Gastroesophageal sphincter (tissue), 4 donors: ENCODE measurements around the gene CACNG1. TPM values are rescaled to one million over a fixed set of nuclear protein-coding genes. Genes with fewer than 3 reads are reported as not detected.

Experiments used
- ATAC-seq: fragments of 150-250 bp; one replicate; pipeline ENCODE4 v1.9.1; 2016; ENCODE audit warnings: mild to moderate bottlenecking, moderate library complexity
- H3K27ac ChIP-seq, 4 donors: fragments of 200-600 bp; sonication (generic) in 3 of 4; 1 replicate in 3 of 4; 2 replicates in 1 of 4; pipeline ENCODE4 v1.5.1; 2016 to 2019
- H3K27me3 ChIP-seq: fragments of 200-600 bp; sonication (generic); one replicate; pipeline ENCODE4 v1.5.1; 2019
- H3K36me3 ChIP-seq, 2 donors: fragments of 200-600 bp; sonication (generic); one replicate each; pipeline ENCODE4 v1.5.1; 2019; ENCODE audit warnings: control low read depth in 1 of 2
- H3K4me1 ChIP-seq, 3 donors: fragments of 200-600 bp; sonication (generic); 1 replicate in 2 of 3; 2 replicates in 1 of 3; pipeline ENCODE4 v1.5.1; 2016 to 2019; ENCODE audit warnings: control low read depth in 2 of 3
- H3K4me3 ChIP-seq, 2 donors: fragments of 200-600 bp; sonication (generic); one replicate each; pipeline ENCODE4 v1.5.1; 2019; ENCODE audit warnings: mild to moderate bottlenecking in 1 of 2, moderate library complexity in 1 of 2
- H3K9me3 ChIP-seq, 3 donors: fragments of 200-600 bp; sonication (generic); one replicate each; pipeline ENCODE4 v1.5.1; 2017 to 2019; ENCODE audit warnings: control low read depth in 2 of 3
- EP300 ChIP-seq: sonication (generic); formaldehyde crosslinking; IDR thresholded peaks from one replicate; pipeline ENCODE4 v1.6.1; 2017; ENCODE audit warnings: antibody characterized with exemption, mild to moderate bottlenecking
- POLR2A ChIP-seq, 2 donors: fragments of 450-650 bp; IDR thresholded peaks; one replicate each; pipeline ENCODE4 v1.6.1; 2017; ENCODE audit warnings: antibody characterized with exemption in 2 of 2, mild to moderate bottlenecking in 2 of 2, moderate library complexity in 1 of 2
- POLR2AphosphoS5 ChIP-seq: sonication (generic); formaldehyde crosslinking; IDR thresholded peaks from one replicate; pipeline ENCODE4 v1.6.1; 2017; ENCODE audit warnings: antibody characterized with exemption
- WGBS, 2 donors: methylation state at CpG; one replicate each; pipeline ENCODE4 v1.1.5; 2018; ENCODE audit warnings: low coverage in 1 of 2; 5-methylcytosine and 5-hydroxymethylcytosine counted together
- total RNA-seq, 4 donors: library from RNA; depleted of rRNA; stranded (reverse); fragments of >200 nt; gene quantifications; one replicate each; pipeline ENCODE4 v1.1.0, GENCODE V29; 2016
- TF ChIP-seq, protein P1 (sequence below), 4 experiments: fragments of 200-600 bp in 2 of 4; fragments of 450-650 bp in 2 of 4; sonication (generic) in 1 of 4; IDR thresholded peaks; one replicate each; pipeline ENCODE4 v1.5.1; 2017 to 2019; ENCODE audit warnings: antibody characterized with exemption in 4 of 4, mild to moderate bottlenecking in 2 of 4, moderate library complexity in 2 of 4

CACNG1 gene
- total RNA-seq, 4 donors from 2014 or later = not detected

DNA sequence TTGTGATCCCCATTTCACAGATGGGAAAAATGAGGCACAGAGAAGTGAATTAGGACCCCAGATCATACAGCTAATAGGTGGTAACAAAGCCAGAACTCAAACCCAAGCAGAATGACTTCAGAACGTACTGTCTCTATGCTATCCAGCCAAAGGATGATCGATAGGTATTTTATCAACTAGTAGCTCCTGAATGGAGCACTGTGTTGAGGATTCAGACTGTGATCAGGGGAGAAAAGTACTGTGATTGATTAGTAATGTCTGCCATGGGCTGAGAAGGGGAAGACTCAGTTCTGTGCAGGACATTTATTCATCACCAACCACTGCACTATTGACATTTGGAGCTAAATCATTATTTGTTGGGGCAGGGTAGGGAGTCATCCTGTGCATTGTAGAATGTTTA, 41.1 kb upstream of the CACNG1 start:
- no peaks in the 10 kb centered on the region for H3K4me1 ChIP-seq
- no peaks in the 10 kb centered on the region for H3K36me3 ChIP-seq
- ATAC-seq = no peak
- H3K27me3 ChIP-seq = no peaks in the 10 kb centered on the region
- H3K27ac ChIP-seq = no peak overlapping the region
- peaks cover 0 to 15% (median 0%) of the 10 kb centered on the region in 3 donors for H3K9me3 ChIP-seq
- no peak overlapping the region for H3K4me3 ChIP-seq
- WGBS, 2 donors = 78 to 88% methylated on average over 2 of the region's 2 CpGs
- TF ChIP-seq EP300 = no peak
- no peak for TF ChIP-seq POLR2A (IDR thresholded peaks at IDR 0.05)
- TF ChIP-seq, protein P1, sequence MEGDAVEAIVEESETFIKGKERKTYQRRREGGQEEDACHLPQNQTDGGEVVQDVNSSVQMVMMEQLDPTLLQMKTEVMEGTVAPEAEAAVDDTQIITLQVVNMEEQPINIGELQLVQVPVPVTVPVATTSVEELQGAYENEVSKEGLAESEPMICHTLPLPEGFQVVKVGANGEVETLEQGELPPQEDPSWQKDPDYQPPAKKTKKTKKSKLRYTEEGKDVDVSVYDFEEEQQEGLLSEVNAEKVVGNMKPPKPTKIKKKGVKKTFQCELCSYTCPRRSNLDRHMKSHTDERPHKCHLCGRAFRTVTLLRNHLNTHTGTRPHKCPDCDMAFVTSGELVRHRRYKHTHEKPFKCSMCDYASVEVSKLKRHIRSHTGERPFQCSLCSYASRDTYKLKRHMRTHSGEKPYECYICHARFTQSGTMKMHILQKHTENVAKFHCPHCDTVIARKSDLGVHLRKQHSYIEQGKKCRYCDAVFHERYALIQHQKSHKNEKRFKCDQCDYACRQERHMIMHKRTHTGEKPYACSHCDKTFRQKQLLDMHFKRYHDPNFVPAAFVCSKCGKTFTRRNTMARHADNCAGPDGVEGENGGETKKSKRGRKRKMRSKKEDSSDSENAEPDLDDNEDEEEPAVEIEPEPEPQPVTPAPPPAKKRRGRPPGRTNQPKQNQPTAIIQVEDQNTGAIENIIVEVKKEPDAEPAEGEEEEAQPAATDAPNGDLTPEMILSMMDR (IDR thresholded peaks at IDR 0.05) = no peak
- no peak for TF ChIP-seq POLR2AphosphoS5

DNA sequence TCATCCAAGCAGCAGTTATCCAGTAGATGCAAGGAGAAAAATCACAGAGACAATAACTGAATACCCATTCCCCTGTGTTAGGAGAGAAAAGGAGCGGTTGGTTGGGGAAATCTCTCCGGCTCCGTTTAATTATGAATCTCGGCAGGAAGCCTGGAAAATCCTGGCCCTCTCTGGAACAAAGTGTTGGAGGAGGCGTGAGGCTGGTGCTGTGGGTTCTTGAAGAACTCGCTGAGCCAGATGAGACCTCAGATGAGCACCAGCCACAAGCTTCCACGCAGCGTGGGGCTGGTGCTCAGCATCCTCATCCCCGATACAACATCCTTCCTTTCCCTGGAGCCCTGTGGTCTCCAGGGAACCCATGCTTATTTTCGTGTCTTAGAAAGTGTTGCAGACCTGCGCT, 40.2 kb upstream of the CACNG1 start:
- WGBS, 2 donors = 50 to 78% methylated on average over 5 to 8 of the region's 11 CpGs
- Histone ChIP-seq H3K9me3 (peaks cover 0 to 20% (median 0%) of the 10 kb centered on the region in 3 donors), H3K4me3 (no peak overlapping the region), H3K27ac (no peak overlapping the region), H3K27me3 (no peaks in the 10 kb centered on the region), H3K36me3 (no peaks in the 10 kb centered on the region), H3K4me1 (no peaks in the 10 kb centered on the region)
- ATAC-seq = no peak
- no peak for TF ChIP-seq POLR2A (IDR thresholded peaks at IDR 0.05)
- no peak for TF ChIP-seq EP300
- no peak for TF ChIP-seq POLR2AphosphoS5
- TF ChIP-seq, protein P1 (IDR thresholded peaks at IDR 0.05) = no peak

DNA sequence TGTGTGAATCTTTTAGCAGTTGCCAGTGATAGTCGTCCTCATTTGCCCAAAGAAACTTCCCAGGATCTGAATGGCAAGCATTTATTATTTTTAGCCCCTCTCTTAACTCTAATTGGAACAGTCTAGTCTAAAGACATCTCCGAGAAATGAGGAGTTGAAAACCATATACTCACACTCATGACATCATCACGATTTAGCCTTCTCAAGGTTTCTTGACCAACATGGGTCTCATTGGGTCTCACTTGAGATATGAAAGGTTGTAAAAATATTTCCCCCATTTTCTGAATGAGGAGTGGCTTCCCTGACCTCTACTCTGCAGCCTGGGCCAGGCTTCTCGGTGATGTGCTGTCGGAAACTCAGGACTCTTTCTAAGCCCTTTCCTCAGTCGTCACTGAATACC, 37.1 kb upstream of the CACNG1 start:
- H3K4me3 ChIP-seq = no peak overlapping the region
- no peaks in the 10 kb centered on the region for H3K36me3 ChIP-seq
- no peak for ATAC-seq
- TF ChIP-seq, protein P1 (IDR thresholded peaks at IDR 0.05) = no peak
- TF ChIP-seq POLR2AphosphoS5 (no peak), POLR2A (IDR thresholded peaks at IDR 0.05) (no peak), EP300 (no peak)
- H3K9me3 ChIP-seq = peaks cover 0 to 26% (median 0%) of the 10 kb centered on the region in 3 donors
- no peaks in the 10 kb centered on the region for H3K27me3 ChIP-seq
- no peaks in the 10 kb centered on the region for H3K4me1 ChIP-seq
- 80 to 86% methylated on average over 5 to 6 of the region's 6 CpGs for WGBS, 2 donors
- H3K27ac ChIP-seq = no peak overlapping the region

DNA sequence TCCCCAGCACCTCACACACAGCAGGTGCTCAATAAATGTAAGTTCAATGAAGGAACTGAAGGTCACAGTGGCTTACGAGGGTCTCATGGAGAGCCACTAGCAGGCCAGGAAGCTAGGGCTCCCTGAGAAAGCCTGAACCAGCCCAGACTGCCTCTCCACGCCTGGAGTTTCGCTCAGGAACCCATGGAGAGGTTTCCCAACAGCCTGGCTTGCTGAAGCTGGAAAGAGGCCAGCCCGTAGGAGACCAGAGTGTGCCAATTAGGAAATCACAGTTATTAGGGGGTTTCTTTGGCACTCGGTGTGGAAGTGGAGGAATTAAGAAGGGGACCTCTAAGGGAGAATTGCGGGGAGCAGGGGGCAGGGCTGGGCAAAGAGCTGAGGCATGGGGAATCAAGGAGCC, 36.3 kb upstream of the CACNG1 start:
- no peaks in the 10 kb centered on the region for H3K36me3 ChIP-seq
- H3K4me3 ChIP-seq = no peak overlapping the region
- no peaks in the 10 kb centered on the region for H3K27me3 ChIP-seq
- TF ChIP-seq POLR2A (IDR thresholded peaks at IDR 0.05) (no peak), POLR2AphosphoS5 (no peak), EP300 (no peak)
- TF ChIP-seq, protein P1 (IDR thresholded peaks at IDR 0.05) = no peak
- peaks cover 0 to 26% (median 0%) of the 10 kb centered on the region in 3 donors for H3K9me3 ChIP-seq
- no peak for ATAC-seq
- H3K27ac ChIP-seq = no peak overlapping the region
- 93 to 94% methylated on average over 2 to 3 of the region's 6 CpGs for WGBS, 2 donors
- no peaks in the 10 kb centered on the region for H3K4me1 ChIP-seq

DNA sequence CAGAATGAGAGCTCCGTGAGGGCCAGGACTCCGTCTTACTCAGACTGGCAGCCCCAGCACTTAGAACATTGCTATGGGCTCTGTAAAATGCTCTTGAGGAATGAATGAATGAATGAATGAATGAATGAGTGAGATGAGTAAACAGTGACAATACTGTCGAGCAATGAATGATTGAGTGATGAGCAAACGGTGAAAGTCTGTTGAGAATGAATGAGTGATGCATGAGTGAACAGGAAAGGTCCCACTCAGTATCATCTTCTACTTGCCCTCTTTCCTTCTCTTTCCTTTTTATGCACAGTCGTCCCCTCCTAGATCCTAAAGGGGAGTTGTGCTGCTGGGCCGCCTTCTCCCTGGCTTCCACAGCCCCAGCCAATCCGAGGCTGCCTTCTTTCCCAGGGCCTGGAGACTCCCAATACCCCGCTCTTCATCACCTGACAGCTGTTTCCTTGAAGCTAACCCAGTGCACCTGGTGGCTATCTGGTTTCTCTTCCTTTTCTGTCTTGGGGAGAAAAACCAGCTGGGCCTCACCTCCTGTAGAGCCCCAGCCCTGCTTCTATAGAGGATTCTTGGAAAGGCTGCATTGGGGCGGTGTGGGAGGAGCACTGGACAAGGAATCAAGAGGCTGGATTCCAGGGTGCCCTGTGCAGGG, 32.7 kb upstream of the CACNG1 start:
- ATAC-seq = no peak
- Histone ChIP-seq H3K4me3 (no peak overlapping the region), H3K4me1 (no peaks in the 10 kb centered on the region), H3K36me3 (no peaks in the 10 kb centered on the region), H3K9me3 (peaks cover 0 to 22% (median 0%) of the 10 kb centered on the region in 3 donors), H3K27ac (no peak overlapping the region), H3K27me3 (peaks cover 5% of the 10 kb centered on the region)
- TF ChIP-seq POLR2A (IDR thresholded peaks at IDR 0.05) = no peak
- TF ChIP-seq POLR2AphosphoS5 = no peak
- TF ChIP-seq, protein P1 (IDR thresholded peaks at IDR 0.05) = no peak
- TF ChIP-seq EP300 = no peak
- whole genome bisulfite sequencing, 2 donors = 52 to 61% methylated on average over 7 to 8 of the region's 9 CpGs
